HEK293T (cell line): ENCODE results near the gene EPB41L3.
"Not testable (repeated sequence)": the region's sequence is repeated elsewhere in the genome, so short reads cannot be mapped to it uniquely, and the experiment has no call there.

ENCODE experiments used
- CTCF ChIA-PET: fragments of 350-600 bp; formaldehyde crosslinking; extraction: SDS; loops from one replicate; lab custom pipeline; 2021; ENCODE audit warnings: antibody characterized with exemption, inconsistent platforms; lab: Yijun Ruan, JAX
- POLR2A ChIA-PET: fragments of 350-600 bp; formaldehyde crosslinking; extraction: SDS; loops from one replicate; lab custom pipeline; 2020; ENCODE audit warnings: antibody characterized with exemption, inconsistent platforms; lab: Yijun Ruan, JAX
- DNase-seq: peaks from one replicate; pipeline ENCODE4 v3.0.0; 2012; ENCODE audit warnings: mixed read lengths; ENCODE audit errors: extremely low spot score
- ARNT ChIP-seq: fragments of 450-650 bp; IDR thresholded peaks from 2 replicates; pipeline ENCODE4 v1.6.1; 2017; ENCODE audit warnings: mild to moderate bottlenecking
- BHLHE40 ChIP-seq: fragments of 450-650 bp; IDR thresholded peaks from 2 replicates; pipeline ENCODE4 v1.6.1; 2016; ENCODE audit warnings: mild to moderate bottlenecking, moderate library complexity, borderline replicate concordance
- CTBP1 ChIP-seq: fragments of 450-650 bp; IDR thresholded peaks from 2 replicates; pipeline ENCODE4 v1.6.1; 2016; ENCODE audit warnings: borderline replicate concordance
- ELF4 ChIP-seq: fragments of 450-650 bp; IDR thresholded peaks from 2 replicates; pipeline ENCODE4 v1.6.1; 2017; ENCODE audit warnings: antibody characterized with exemption
- FOXA1 ChIP-seq: fragments of 450-650 bp; IDR thresholded peaks from 2 replicates; pipeline ENCODE4 v1.6.1; 2016; ENCODE audit warnings: mild to moderate bottlenecking
- FOXK2 ChIP-seq: fragments of 450-650 bp; IDR thresholded peaks from 2 replicates; pipeline ENCODE4 v1.6.1; 2016; ENCODE audit warnings: mild to moderate bottlenecking
- FOXM1 ChIP-seq: fragments of 450-650 bp; IDR thresholded peaks from 2 replicates; pipeline ENCODE4 v1.6.1; 2017; ENCODE audit warnings: mild to moderate bottlenecking, borderline replicate concordance
- HDGF ChIP-seq: fragments of 450-650 bp; IDR thresholded peaks from 2 replicates; pipeline ENCODE4 v1.6.1; 2017; ENCODE audit warnings: antibody characterized with exemption, borderline replicate concordance
- L3MBTL2 ChIP-seq: fragments of 450-650 bp; conservative IDR thresholded peaks from 2 replicates; pipeline ENCODE4 v1.6.1; 2016; ENCODE audit warnings: mild to moderate bottlenecking
- LEF1 ChIP-seq: fragments of 450-650 bp; IDR thresholded peaks from 2 replicates; pipeline ENCODE4 v1.6.1; 2017; ENCODE audit warnings: mild to moderate bottlenecking, borderline replicate concordance
- NFRKB ChIP-seq: fragments of 450-650 bp; IDR thresholded peaks from 2 replicates; pipeline ENCODE4 v1.6.1; 2016; ENCODE audit warnings: mild to moderate bottlenecking, moderate library complexity
- PKNOX1 ChIP-seq: fragments of 450-650 bp; IDR thresholded peaks from 2 replicates; pipeline ENCODE4 v1.6.1; 2016
- SP1 ChIP-seq: fragments of 450-650 bp; IDR thresholded peaks from 2 replicates; pipeline ENCODE4 v1.6.1; 2017
- SUZ12 ChIP-seq: fragments of 450-650 bp; IDR thresholded peaks from 2 replicates; pipeline ENCODE4 v1.6.1; 2016; ENCODE audit warnings: mild to moderate bottlenecking
- TARDBP ChIP-seq: fragments of 450-650 bp; IDR thresholded peaks from 2 replicates; pipeline ENCODE4 v1.6.1; 2016
- ZNF384 ChIP-seq: fragments of 450-650 bp; IDR thresholded peaks from 2 replicates; pipeline ENCODE4 v1.6.1; 2016

Gene EPB41L3

DNA sequence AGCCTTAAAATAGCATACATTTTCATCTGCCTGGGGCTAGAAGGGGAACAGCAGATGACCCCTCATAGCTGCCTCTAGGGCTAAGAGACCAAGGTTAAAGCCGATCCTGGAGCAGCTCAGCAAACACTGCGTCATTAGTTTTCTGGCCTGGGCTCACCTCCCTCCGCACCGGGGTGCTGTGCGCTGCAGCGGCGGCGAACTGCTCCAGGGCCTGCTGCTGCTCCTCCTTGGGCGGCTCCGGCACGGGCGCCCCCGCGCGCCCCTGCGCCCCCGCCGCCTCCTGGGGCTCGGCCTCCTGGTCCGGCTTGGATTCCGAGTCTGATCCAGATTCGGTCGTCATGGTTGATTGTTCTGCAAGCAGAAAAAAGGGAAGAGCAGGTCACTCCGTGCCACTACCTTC lies 55.0 kb downstream of the EPB41L3 start:
- no peak for TF ChIP-seq FOXM1
- TF ChIP-seq PKNOX1 = no peak
- TF ChIP-seq SP1 = no peak
- TF ChIP-seq NFRKB = no peak
- no peak for TF ChIP-seq ZNF384
- TF ChIP-seq FOXA1 = no peak
- TF ChIP-seq ELF4 = no peak
- no peak for TF ChIP-seq CTBP1
- TF ChIP-seq ARNT = no peak
- TF ChIP-seq LEF1 = no peak
- no peak for TF ChIP-seq TARDBP
- no peak for TF ChIP-seq FOXK2
- TF ChIP-seq HDGF = no peak
- no peak for TF ChIP-seq L3MBTL2
- no peak for TF ChIP-seq SUZ12
- TF ChIP-seq BHLHE40 = no peak
- POLR2A ChIA-PET = no interaction called here
- no peak for DNase-seq
- CTCF ChIA-PET = no interaction called here

- POLR2A ChIA-PET, CTCF ChIA-PET, DNase-seq: not testable (repeated sequence)
These were observed 55.8 kb downstream of the EPB41L3 start for GRCh38 chr18:5488044-5488443.

GRCh38 chr18:5484526-5484925 lies 59.3 kb downstream of the EPB41L3 start:
- TF ChIP-seq TARDBP = no peak
- TF ChIP-seq ELF4 = no peak
- TF ChIP-seq L3MBTL2 = no peak
- TF ChIP-seq FOXM1 = no peak
- no peak for TF ChIP-seq LEF1
- TF ChIP-seq ZNF384 = no peak
- no peak for TF ChIP-seq FOXA1
- TF ChIP-seq SUZ12 = no peak
- no peak for TF ChIP-seq SP1
- no peak for TF ChIP-seq HDGF
- no peak for TF ChIP-seq PKNOX1
- no peak for TF ChIP-seq NFRKB
- no peak for TF ChIP-seq ARNT
- ChIA-PET POLR2A (no interaction called here), CTCF (no interaction called here)
- no peak for DNase-seq

DNA sequence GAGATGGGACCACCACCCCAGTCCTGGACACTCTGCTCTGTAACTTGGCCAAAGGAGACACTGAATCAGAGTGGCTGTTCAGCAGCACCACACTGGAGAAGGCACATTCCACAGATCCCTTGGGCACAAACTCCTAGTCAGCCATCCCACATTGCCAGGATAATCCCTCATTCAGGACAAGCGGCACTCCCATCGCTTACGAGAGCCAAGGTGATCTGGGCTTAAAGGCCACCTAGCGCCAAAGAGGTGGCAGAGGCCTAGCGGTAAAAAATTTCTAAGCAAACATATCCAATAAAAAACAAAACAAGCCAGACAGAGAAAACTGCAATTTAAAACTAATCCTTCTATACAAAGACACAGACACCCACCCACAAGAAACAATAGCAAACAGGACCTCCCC lies 62.2 kb downstream of the EPB41L3 start:
- TF ChIP-seq ARNT (no peak), L3MBTL2 (no peak), ZNF384 (no peak), PKNOX1 (no peak), FOXK2 (no peak), HDGF (no peak), LEF1 (no peak), ELF4 (no peak), BHLHE40 (no peak), SUZ12 (no peak), FOXM1 (no peak), NFRKB (no peak), CTBP1 (no peak), SP1 (no peak), FOXA1 (no peak), TARDBP (no peak)
- DNase-seq = no peak
- POLR2A ChIA-PET = no interaction called here
- CTCF ChIA-PET = no interaction called here

- CTCF ChIA-PET = no interaction called here
- no peak for DNase-seq
- POLR2A ChIA-PET = no interaction called here
- TF ChIP-seq FOXK2 (no peak), CTBP1 (no peak), LEF1 (no peak), FOXM1 (no peak), NFRKB (no peak), BHLHE40 (no peak)
These were observed 65.5 kb downstream of the EPB41L3 start for GRCh38 chr18:5478261-5478660.

- POLR2A ChIA-PET = no interaction called here
- TF ChIP-seq NFRKB (no peak), L3MBTL2 (no peak), BHLHE40 (no peak), ELF4 (no peak), ARNT (no peak), SP1 (no peak), FOXK2 (no peak), FOXA1 (no peak)
- no peak for DNase-seq
- CTCF ChIA-PET = no interaction called here
These were observed 66.6 kb downstream of the EPB41L3 start for GRCh38 chr18:5476961-5477800.

GRCh38 chr18:5475267-5475666 lies 68.5 kb downstream of the EPB41L3 start:
- DNase-seq = no peak
- POLR2A ChIA-PET = no interaction called here
- CTCF ChIA-PET = interaction anchor here (0.6 kb wide), 1 partner anchor 75 kb away, joined by 3 read pairs; no protein-coding TSS in a partner anchor
- no peak for TF ChIP-seq L3MBTL2
- TF ChIP-seq ZNF384 = no peak
- TF ChIP-seq ARNT = no peak
- no peak for TF ChIP-seq SUZ12
- no peak for TF ChIP-seq NFRKB
- TF ChIP-seq PKNOX1 = no peak
- no peak for TF ChIP-seq FOXK2
- no peak for TF ChIP-seq ELF4
- TF ChIP-seq TARDBP = no peak
- no peak for TF ChIP-seq SP1
